Panc1 (cell line): Measurements from ENCODE around the gene WDR88. TPM values are rescaled to one million over a fixed set of nuclear protein-coding genes. Genes with fewer than 3 reads are reported as not detected.

Experiments used
- ATAC-seq: fragments of 200-7000 bp; cut with Tn5 transposase; 2 replicates; pipeline ENCODE4 v1.9.1; 2020; ENCODE audit warnings: mild to moderate bottlenecking, moderate library complexity
- BruUV-seq: library from RNA; stranded (reverse); fragments of 400-500 nt; replicated peaks from 2 replicates; lab custom pipeline; 2021; lab: Mats Ljungman, UMichigan
- CTCF ChIA-PET: fragments of 300-600 bp; sonication (Branson Sonifier 250); formaldehyde crosslinking; loops from one replicate; lab custom pipeline; 2022; ENCODE audit warnings: antibody characterized with exemption; lab: Charles Lee
- POLR2A ChIA-PET: fragments of 300-600 bp; sonication (Branson Sonifier 250); formaldehyde crosslinking; loops from one replicate; lab custom pipeline; 2022; ENCODE audit warnings: antibody characterized with exemption; lab: Charles Lee
- DNase-seq: peaks from one replicate; pipeline ENCODE4 v3.0.0-alpha.2; 2010; ENCODE audit warnings: low read depth, low spot score
- H3K27ac ChIP-seq: 2 replicates; pipeline ENCODE4 v1.5.1; 2011; ENCODE audit warnings: mild to moderate bottlenecking, low read length, inconsistent platforms
- H3K27me3 ChIP-seq: fragments of 200-500 bp; sonication (Bioruptor generic); 2 replicates; pipeline ENCODE4 v1.6.0; 2014; ENCODE audit warnings: low read length, inconsistent platforms; ENCODE audit not compliant: control insufficient read depth, insufficient read depth
- H3K36me3 ChIP-seq: fragments of 200-500 bp; sonication (Bioruptor generic); 2 replicates; pipeline ENCODE4 v1.5.1; 2014; ENCODE audit warnings: inconsistent platforms, mild to moderate bottlenecking, low read length, moderate library complexity; ENCODE audit not compliant: control insufficient read depth, insufficient read depth
- H3K4me1 ChIP-seq: 2 replicates; pipeline ENCODE4 v1.5.1; 2011; ENCODE audit warnings: inconsistent platforms, mild to moderate bottlenecking, low read length, moderate library complexity; ENCODE audit not compliant: control insufficient read depth, insufficient read depth
- H3K4me3 ChIP-seq, 2 experiments: 2 replicates each; pipeline ENCODE4 v1.5.1; 2011 to 2012; ENCODE audit warnings: low read depth in 2 of 2, low read length in 2 of 2, mild to moderate bottlenecking in 2 of 2, inconsistent platforms in 1 of 2, moderate library complexity in 1 of 2
- H3K9me3 ChIP-seq: fragments of 200-500 bp; sonication (Bioruptor generic); 2 replicates; pipeline ENCODE4 v1.5.1; 2014; ENCODE audit warnings: low read depth, mild to moderate bottlenecking, inconsistent platforms, low read length, moderate library complexity; ENCODE audit not compliant: control insufficient read depth, insufficient read depth
- POLR2AphosphoS5 ChIP-seq: IDR thresholded peaks from 2 replicates; pipeline ENCODE4 v1.6.1; 2012; ENCODE audit warnings: mild to moderate bottlenecking, low read depth, low read length, moderate library complexity
- SIN3A ChIP-seq: IDR thresholded peaks from 2 replicates; pipeline ENCODE4 v1.6.1; 2012; ENCODE audit warnings: low read depth, mild to moderate bottlenecking, low read length, moderate library complexity, borderline replicate concordance; ENCODE audit not compliant: insufficient read depth
- TCF7L2 ChIP-seq: IDR thresholded peaks from 2 replicates; pipeline ENCODE4 v1.6.1; 2011; ENCODE audit warnings: mild to moderate bottlenecking, low read depth, low read length, inconsistent platforms
- in situ Hi-C: cut with HindIII; loops from 2 replicates; pipeline ENCODE4 v1.10.0; 2016; ENCODE audit warnings: low sequenced_read_pairs, low pct_unique_long_range_greater_than_20kb
- intact Hi-C: fragments of 100-400 bp; cut with micrococcal nuclease; formaldehyde crosslinking; loops from one replicate; pipeline ENCODE4 v1.10.0; 2022; ENCODE audit not compliant: unreplicated experiment
- total RNA-seq: library from RNA; stranded (reverse); gene quantifications from one replicate; pipeline ENCODE4 v1.2.1, GENCODE V29; 2021; ENCODE audit not compliant: unreplicated experiment
- TF ChIP-seq, protein P1 (sequence below): fragments of 450-650 bp; IDR thresholded peaks from 2 replicates; pipeline ENCODE4 v1.5.1; 2017; ENCODE audit warnings: mild to moderate bottlenecking
- TF ChIP-seq, protein P2 (sequence below), 2 experiments: IDR thresholded peaks; 2 replicates each; pipeline ENCODE4 v1.6.1; 2011 to 2012; ENCODE audit warnings: low read depth in 2 of 2, control low read depth in 1 of 2, low read length in 1 of 2, mild to moderate bottlenecking in 1 of 2, moderate library complexity in 1 of 2; ENCODE audit not compliant: insufficient read depth in 1 of 2

The WDR88 gene
- total RNA-seq, 1 experiment from 2014 or later, result 0.31 TPM

DNA sequence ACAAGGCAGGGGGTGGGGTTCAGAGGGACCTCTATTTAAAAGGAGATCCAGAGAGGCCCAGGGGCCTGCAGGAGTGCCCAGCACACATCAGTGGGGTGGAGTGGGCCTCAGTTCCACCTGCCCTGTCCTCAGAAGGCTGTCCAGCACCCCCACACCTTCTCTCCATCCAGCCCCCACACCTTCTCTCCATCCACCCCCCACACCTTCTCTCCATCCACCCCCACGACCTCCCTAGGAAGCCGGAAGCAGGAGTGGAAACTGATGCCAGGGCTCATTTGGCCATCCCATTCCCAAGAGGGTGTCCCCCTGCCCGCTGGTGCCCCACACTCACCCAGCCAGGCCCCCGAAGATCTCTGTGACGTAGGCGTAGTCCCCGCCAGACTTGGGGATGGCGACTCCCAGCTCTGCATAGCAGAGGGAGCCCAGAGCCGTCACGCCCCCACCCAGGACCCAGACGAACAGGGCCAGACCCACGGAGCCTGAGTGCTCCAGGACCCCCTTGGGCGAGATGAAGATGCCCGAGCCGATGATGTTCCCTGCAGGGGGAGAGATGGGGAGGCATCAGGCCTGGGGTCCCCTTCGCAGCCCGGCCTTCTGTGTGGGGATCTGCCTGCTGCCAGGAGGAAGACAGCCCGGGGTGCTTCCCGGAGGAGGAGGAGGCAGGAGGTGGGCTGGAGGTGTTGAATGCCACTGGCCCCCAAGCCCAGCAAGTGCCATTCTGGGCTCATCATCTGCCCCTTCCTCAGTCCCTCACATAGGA lies 83.7 kb downstream of the WDR88 start:
- intact Hi-C loops, result no loop called here
- no peak for TF ChIP-seq TCF7L2
- TF ChIP-seq, protein P1, sequence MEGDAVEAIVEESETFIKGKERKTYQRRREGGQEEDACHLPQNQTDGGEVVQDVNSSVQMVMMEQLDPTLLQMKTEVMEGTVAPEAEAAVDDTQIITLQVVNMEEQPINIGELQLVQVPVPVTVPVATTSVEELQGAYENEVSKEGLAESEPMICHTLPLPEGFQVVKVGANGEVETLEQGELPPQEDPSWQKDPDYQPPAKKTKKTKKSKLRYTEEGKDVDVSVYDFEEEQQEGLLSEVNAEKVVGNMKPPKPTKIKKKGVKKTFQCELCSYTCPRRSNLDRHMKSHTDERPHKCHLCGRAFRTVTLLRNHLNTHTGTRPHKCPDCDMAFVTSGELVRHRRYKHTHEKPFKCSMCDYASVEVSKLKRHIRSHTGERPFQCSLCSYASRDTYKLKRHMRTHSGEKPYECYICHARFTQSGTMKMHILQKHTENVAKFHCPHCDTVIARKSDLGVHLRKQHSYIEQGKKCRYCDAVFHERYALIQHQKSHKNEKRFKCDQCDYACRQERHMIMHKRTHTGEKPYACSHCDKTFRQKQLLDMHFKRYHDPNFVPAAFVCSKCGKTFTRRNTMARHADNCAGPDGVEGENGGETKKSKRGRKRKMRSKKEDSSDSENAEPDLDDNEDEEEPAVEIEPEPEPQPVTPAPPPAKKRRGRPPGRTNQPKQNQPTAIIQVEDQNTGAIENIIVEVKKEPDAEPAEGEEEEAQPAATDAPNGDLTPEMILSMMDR, result no peak
- no peak for TF ChIP-seq POLR2AphosphoS5
- TF ChIP-seq, protein P2, sequence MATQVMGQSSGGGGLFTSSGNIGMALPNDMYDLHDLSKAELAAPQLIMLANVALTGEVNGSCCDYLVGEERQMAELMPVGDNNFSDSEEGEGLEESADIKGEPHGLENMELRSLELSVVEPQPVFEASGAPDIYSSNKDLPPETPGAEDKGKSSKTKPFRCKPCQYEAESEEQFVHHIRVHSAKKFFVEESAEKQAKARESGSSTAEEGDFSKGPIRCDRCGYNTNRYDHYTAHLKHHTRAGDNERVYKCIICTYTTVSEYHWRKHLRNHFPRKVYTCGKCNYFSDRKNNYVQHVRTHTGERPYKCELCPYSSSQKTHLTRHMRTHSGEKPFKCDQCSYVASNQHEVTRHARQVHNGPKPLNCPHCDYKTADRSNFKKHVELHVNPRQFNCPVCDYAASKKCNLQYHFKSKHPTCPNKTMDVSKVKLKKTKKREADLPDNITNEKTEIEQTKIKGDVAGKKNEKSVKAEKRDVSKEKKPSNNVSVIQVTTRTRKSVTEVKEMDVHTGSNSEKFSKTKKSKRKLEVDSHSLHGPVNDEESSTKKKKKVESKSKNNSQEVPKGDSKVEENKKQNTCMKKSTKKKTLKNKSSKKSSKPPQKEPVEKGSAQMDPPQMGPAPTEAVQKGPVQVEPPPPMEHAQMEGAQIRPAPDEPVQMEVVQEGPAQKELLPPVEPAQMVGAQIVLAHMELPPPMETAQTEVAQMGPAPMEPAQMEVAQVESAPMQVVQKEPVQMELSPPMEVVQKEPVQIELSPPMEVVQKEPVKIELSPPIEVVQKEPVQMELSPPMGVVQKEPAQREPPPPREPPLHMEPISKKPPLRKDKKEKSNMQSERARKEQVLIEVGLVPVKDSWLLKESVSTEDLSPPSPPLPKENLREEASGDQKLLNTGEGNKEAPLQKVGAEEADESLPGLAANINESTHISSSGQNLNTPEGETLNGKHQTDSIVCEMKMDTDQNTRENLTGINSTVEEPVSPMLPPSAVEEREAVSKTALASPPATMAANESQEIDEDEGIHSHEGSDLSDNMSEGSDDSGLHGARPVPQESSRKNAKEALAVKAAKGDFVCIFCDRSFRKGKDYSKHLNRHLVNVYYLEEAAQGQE (IDR thresholded peaks at IDR 0.05; ENCODE audit: insufficient read depth in 1 of 2, low read depth in 2 of 2, low read length in 1 of 2), result no peak
- TF ChIP-seq SIN3A, result no peak
- ATAC-seq (no peak), DNase-seq (no peak)
- no peaks in the 10 kb centered on the region for H3K36me3 ChIP-seq
- POLR2A ChIA-PET, result no interaction called here
- no TSS peak for BruUV-seq
- CTCF ChIA-PET, result no interaction called here
- H3K4me3 ChIP-seq, result no peak overlapping the region
- in situ Hi-C loops, result no loop called here
- no peak overlapping the region for H3K27ac ChIP-seq
- no peaks in the 10 kb centered on the region for H3K9me3 ChIP-seq
- H3K4me1 ChIP-seq, result no peaks in the 10 kb centered on the region
- no peaks in the 10 kb centered on the region; the same call in 1 of the 2 replicates for H3K27me3 ChIP-seq

DNA sequence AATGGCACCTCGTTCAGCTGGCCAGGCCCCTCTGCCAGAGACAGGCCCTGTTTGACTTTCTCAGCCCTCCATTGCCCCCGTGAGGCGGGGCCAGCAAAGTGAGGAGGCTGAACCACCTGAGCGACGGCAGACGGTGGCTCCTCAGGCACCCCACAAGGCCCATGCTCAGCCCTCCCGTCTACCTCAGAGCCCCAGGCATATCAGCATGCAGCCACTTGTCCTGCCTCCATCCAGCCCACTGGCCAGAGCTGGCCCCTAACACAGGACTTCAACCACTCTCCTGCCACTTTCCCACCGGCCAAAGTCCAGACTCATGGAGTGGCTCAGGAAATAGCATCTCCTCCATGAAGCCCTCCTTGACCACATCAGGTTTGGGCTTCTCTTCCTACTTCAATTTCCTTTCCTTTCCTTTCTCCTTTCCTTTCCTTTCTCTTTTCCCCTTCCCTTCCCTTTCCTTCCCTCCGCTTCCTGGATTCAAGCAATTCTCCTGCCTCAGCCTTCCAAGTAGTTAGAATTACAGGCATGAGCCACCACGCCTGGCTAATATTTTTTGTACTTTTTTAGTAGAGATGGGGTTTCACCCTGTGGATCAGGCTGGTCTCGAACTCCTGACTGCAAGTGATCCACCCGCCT lies 84.4 kb downstream of the WDR88 start:
- in situ Hi-C loops, result no loop called here
- ATAC-seq, result no peak
- H3K4me1 ChIP-seq, result no peaks in the 10 kb centered on the region
- H3K27ac ChIP-seq, result no peak overlapping the region
- DNase-seq, result no peak
- no TSS peak for BruUV-seq
- no peaks in the 10 kb centered on the region; the same call in 1 of the 2 replicates for H3K27me3 ChIP-seq
- ChIA-PET POLR2A (interaction anchor here (0.7 kb wide), 1 partner anchor 734 kb away, joined by 3 read pairs; no protein-coding TSS in a partner anchor), CTCF (no interaction called here)
- no peaks in the 10 kb centered on the region for H3K36me3 ChIP-seq
- no peaks in the 10 kb centered on the region for H3K9me3 ChIP-seq
- intact Hi-C loops, result no loop called here
- TF ChIP-seq POLR2AphosphoS5, result no peak
- TF ChIP-seq, protein P2 (IDR thresholded peaks at IDR 0.05; ENCODE audit: insufficient read depth in 1 of 2, low read depth in 2 of 2, low read length in 1 of 2), result no peak
- TF ChIP-seq SIN3A, result no peak
- TF ChIP-seq, protein P1, result no peak
- TF ChIP-seq TCF7L2, result no peak
- no peak overlapping the region for H3K4me3 ChIP-seq
